GM23248 (cell line): Measurements from ENCODE around the gene IFT88.

ENCODE experiments used
- EZH2 ChIP-seq: fragments of 200-600 bp; sonication (generic); IDR thresholded peaks from 2 replicates; pipeline ENCODE4 v1.6.1; 2018; ENCODE audit warnings: antibody characterized with exemption, mild to moderate bottlenecking; ENCODE audit not compliant: insufficient read depth, poor library complexity, severe bottlenecking
- EZH2phosphoT487 ChIP-seq: fragments of 200-600 bp; sonication (generic); IDR thresholded peaks from 2 replicates; pipeline ENCODE4 v1.6.1; 2018; ENCODE audit warnings: antibody characterized with exemption, moderate library complexity, mild to moderate bottlenecking, low read depth; ENCODE audit not compliant: insufficient read depth

GRCh38 chr13:20654156-20654555 lies 87.2 kb downstream of the IFT88 start:
- TF ChIP-seq EZH2 (no peak), EZH2phosphoT487 (no peak)
